ENCODE data around the gene CDCP2. TPM values are rescaled to one million over a fixed set of nuclear protein-coding genes. Genes with fewer than 3 reads are reported as not detected.

The CDCP2 gene
- total RNA-seq, 2 donors from 2014 or later = 0.23 TPM; not detected in 1

GRCh38 chr1:54149734-54150133, 3.1 kb downstream of the CDCP2 start:
- 93% methylated on average over 3 of the region's 3 CpGs for WGBS

GRCh38 chr1:54144366-54144765, 8.4 kb downstream of the CDCP2 start:
- Histone ChIP-seq H3K36me3 (no peaks in the 10 kb centered on the region), H3K4me3 (no peak overlapping the region), H3K4me1 (replicated peaks) (no peaks in the 10 kb centered on the region), H3K9me3 (no peaks in the 10 kb centered on the region), H3K27me3 (replicated peaks; ENCODE audit: insufficient read depth) (no peaks in the 10 kb centered on the region), H3K27ac (no peak overlapping the region)
- intact Hi-C loops (cut with DNase I) = no loop called here
- DNase-seq (ENCODE audit: low spot score) = no peak
- TF ChIP-seq POLR2A (IDR thresholded peaks at IDR 0.05) (no peak), CTCF (IDR thresholded peaks at IDR 0.05) (no peak), POLR2AphosphoS5 (IDR thresholded peaks at IDR 0.05) (no peak)
- 95% methylated on average over 11 of the region's 11 CpGs for WGBS

More at GRCh38 chr1:54149734-54150133, 3.1 kb downstream of the CDCP2 start:
- no peaks in the 10 kb centered on the region for H3K4me1 ChIP-seq (replicated peaks)
- no peak for DNase-seq (ENCODE audit: low spot score)
- no peaks in the 10 kb centered on the region for H3K27me3 ChIP-seq (replicated peaks; ENCODE audit: insufficient read depth)
- no peak for TF ChIP-seq POLR2A (IDR thresholded peaks at IDR 0.05)
- no peak for TF ChIP-seq CTCF (IDR thresholded peaks at IDR 0.05)
- TF ChIP-seq POLR2AphosphoS5 (IDR thresholded peaks at IDR 0.05) = no peak
- H3K4me3 ChIP-seq = no peak overlapping the region
- H3K36me3 ChIP-seq = no peaks in the 10 kb centered on the region
- no peaks in the 10 kb centered on the region for H3K9me3 ChIP-seq
- intact Hi-C loops (cut with DNase I) = no loop called here
- no peak overlapping the region for H3K27ac ChIP-seq

GRCh38 chr1:54142146-54142900, 10.5 kb downstream of the CDCP2 start:
- no peaks in the 10 kb centered on the region for H3K4me1 ChIP-seq (replicated peaks)
- 76% methylated on average over 9 of the region's 9 CpGs for WGBS

GRCh38 chr1:54139711-54140110, 13.1 kb downstream of the CDCP2 start:
- intact Hi-C loops (cut with DNase I) = no loop called here
- H3K9me3 ChIP-seq = no peaks in the 10 kb centered on the region
- no peaks in the 10 kb centered on the region for H3K4me1 ChIP-seq (replicated peaks)
- H3K27me3 ChIP-seq (replicated peaks; ENCODE audit: insufficient read depth) = no peaks in the 10 kb centered on the region
- 97% methylated on average over 12 of the region's 12 CpGs for WGBS
- no peak overlapping the region for H3K27ac ChIP-seq
- TF ChIP-seq CTCF (IDR thresholded peaks at IDR 0.05) (no peak), POLR2AphosphoS5 (IDR thresholded peaks at IDR 0.05) (no peak), POLR2A (IDR thresholded peaks at IDR 0.05) (no peak)
- H3K4me3 ChIP-seq = no peak overlapping the region
- no peaks in the 10 kb centered on the region for H3K36me3 ChIP-seq
- no peak for DNase-seq (ENCODE audit: low spot score)

More at GRCh38 chr1:54142146-54142900, 10.5 kb downstream of the CDCP2 start:
- Histone ChIP-seq H3K36me3 (no peaks in the 10 kb centered on the region), H3K27ac (no peak overlapping the region), H3K27me3 (replicated peaks; ENCODE audit: insufficient read depth) (no peaks in the 10 kb centered on the region), H3K4me3 (no peak overlapping the region), H3K9me3 (no peaks in the 10 kb centered on the region)
- DNase-seq (ENCODE audit: low spot score) = no peak
- intact Hi-C loops (cut with DNase I) = no loop called here
- TF ChIP-seq POLR2A (IDR thresholded peaks at IDR 0.05) = no peak
- no peak for TF ChIP-seq CTCF (IDR thresholded peaks at IDR 0.05)
- no peak for TF ChIP-seq POLR2AphosphoS5 (IDR thresholded peaks at IDR 0.05)

- DNase-seq (ENCODE audit: low spot score) = no peak
- no peaks in the 10 kb centered on the region for H3K36me3 ChIP-seq
- TF ChIP-seq CTCF (IDR thresholded peaks at IDR 0.05) = no peak
- TF ChIP-seq POLR2AphosphoS5 (IDR thresholded peaks at IDR 0.05) = no peak
- no peak for TF ChIP-seq POLR2A (IDR thresholded peaks at IDR 0.05)
- no peak overlapping the region for H3K4me3 ChIP-seq
- H3K27me3 ChIP-seq (replicated peaks; ENCODE audit: insufficient read depth) = no peaks in the 10 kb centered on the region
- 100% methylated on average over 1 of the region's 1 CpG for WGBS
- H3K27ac ChIP-seq = no peak overlapping the region
- intact Hi-C loops (cut with DNase I) = no loop called here
- H3K4me1 ChIP-seq (replicated peaks) = no peaks in the 10 kb centered on the region
- H3K9me3 ChIP-seq = no peaks in the 10 kb centered on the region
These were observed 13.8 kb downstream of the CDCP2 start for GRCh38 chr1:54138994-54139393.

Data from prostate gland (tissue), 2 donors.